HL-60 (cell line): ENCODE measurements around the gene DPEP3.
"Not testable (repeated sequence)": the region's sequence is repeated elsewhere in the genome, so short reads cannot be mapped to it uniquely, and the experiment has no call there.

ENCODE experiments used
- POLR2AphosphoS5 ChIP-seq: IDR thresholded peaks from 2 replicates; pipeline ENCODE4 v1.6.1; 2012; ENCODE audit warnings: low read depth
- SPI1 ChIP-seq: IDR thresholded peaks from 2 replicates; pipeline ENCODE4 v1.6.1; 2012; ENCODE audit warnings: low read depth, mild to moderate bottlenecking, borderline replicate concordance
- TF ChIP-seq, protein P1 (sequence below): IDR thresholded peaks from one replicate; pipeline ENCODE4 v1.5.1; 2011; ENCODE audit warnings: low read length, control low read depth, inconsistent platforms; ENCODE audit not compliant: insufficient read depth
- TF ChIP-seq, protein P2 (sequence below): IDR thresholded peaks from 2 replicates; pipeline ENCODE4 v1.6.1; 2012; ENCODE audit warnings: low read depth; ENCODE audit not compliant: insufficient replicate concordance

DNA sequence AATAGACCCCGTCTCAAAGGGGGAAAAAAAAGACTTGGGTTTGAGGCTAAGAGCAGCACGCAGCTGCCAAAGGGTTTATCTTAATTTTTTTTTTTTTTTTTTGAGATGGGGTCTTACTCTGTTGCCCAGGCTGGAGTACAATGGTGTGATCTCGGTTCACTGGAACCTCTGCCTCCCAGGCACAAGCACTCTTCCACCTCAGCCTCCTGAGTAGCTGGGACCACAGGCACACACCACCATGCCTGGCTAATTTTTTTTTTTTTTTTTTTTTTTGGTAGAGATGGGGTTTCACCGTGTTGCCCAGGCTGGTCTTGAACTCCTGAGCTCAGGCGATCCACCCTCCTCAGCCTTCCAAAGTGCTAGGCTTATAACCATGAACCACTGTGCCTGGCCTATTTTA, 42.6 kb downstream of the DPEP3 start:
- TF ChIP-seq, protein P1, sequence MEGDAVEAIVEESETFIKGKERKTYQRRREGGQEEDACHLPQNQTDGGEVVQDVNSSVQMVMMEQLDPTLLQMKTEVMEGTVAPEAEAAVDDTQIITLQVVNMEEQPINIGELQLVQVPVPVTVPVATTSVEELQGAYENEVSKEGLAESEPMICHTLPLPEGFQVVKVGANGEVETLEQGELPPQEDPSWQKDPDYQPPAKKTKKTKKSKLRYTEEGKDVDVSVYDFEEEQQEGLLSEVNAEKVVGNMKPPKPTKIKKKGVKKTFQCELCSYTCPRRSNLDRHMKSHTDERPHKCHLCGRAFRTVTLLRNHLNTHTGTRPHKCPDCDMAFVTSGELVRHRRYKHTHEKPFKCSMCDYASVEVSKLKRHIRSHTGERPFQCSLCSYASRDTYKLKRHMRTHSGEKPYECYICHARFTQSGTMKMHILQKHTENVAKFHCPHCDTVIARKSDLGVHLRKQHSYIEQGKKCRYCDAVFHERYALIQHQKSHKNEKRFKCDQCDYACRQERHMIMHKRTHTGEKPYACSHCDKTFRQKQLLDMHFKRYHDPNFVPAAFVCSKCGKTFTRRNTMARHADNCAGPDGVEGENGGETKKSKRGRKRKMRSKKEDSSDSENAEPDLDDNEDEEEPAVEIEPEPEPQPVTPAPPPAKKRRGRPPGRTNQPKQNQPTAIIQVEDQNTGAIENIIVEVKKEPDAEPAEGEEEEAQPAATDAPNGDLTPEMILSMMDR: not testable (repeated sequence)
- TF ChIP-seq, protein P2, sequence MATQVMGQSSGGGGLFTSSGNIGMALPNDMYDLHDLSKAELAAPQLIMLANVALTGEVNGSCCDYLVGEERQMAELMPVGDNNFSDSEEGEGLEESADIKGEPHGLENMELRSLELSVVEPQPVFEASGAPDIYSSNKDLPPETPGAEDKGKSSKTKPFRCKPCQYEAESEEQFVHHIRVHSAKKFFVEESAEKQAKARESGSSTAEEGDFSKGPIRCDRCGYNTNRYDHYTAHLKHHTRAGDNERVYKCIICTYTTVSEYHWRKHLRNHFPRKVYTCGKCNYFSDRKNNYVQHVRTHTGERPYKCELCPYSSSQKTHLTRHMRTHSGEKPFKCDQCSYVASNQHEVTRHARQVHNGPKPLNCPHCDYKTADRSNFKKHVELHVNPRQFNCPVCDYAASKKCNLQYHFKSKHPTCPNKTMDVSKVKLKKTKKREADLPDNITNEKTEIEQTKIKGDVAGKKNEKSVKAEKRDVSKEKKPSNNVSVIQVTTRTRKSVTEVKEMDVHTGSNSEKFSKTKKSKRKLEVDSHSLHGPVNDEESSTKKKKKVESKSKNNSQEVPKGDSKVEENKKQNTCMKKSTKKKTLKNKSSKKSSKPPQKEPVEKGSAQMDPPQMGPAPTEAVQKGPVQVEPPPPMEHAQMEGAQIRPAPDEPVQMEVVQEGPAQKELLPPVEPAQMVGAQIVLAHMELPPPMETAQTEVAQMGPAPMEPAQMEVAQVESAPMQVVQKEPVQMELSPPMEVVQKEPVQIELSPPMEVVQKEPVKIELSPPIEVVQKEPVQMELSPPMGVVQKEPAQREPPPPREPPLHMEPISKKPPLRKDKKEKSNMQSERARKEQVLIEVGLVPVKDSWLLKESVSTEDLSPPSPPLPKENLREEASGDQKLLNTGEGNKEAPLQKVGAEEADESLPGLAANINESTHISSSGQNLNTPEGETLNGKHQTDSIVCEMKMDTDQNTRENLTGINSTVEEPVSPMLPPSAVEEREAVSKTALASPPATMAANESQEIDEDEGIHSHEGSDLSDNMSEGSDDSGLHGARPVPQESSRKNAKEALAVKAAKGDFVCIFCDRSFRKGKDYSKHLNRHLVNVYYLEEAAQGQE: not testable (repeated sequence)
- TF ChIP-seq SPI1, POLR2AphosphoS5: not testable (repeated sequence)
